B cell (primary cell): ENCODE results near the gene MAP3K4. TPM values are rescaled to one million over a fixed set of nuclear protein-coding genes. Genes with fewer than 3 reads are reported as not detected.
"Not testable (repeated sequence)": the region's sequence is repeated elsewhere in the genome, so short reads cannot be mapped to it uniquely, and the experiment has no call there.

Experiments used
- ATAC-seq: fragments of 200-7000 bp; cut with Tn5 transposase; one replicate; pipeline ENCODE4 v1.10.0; 2021; ENCODE audit warnings: low read depth, mild to moderate bottlenecking, moderate number of reproducible peaks, moderate library complexity
- CTCF ChIA-PET: fragments of 350-600 bp; sonication (Branson Sonifier 250); formaldehyde crosslinking; loops from one replicate; lab custom pipeline; 2021; ENCODE audit warnings: antibody characterized with exemption, inconsistent platforms; lab: Charles Lee
- POLR2A ChIA-PET: fragments of 350-600 bp; sonication (Branson Sonifier 250); formaldehyde crosslinking; loops from one replicate; lab custom pipeline; 2021; ENCODE audit warnings: antibody characterized with exemption; lab: Charles Lee
- DNase-seq: peaks from one replicate; pipeline ENCODE4 v3.0.0; 2013
- H2AFZ ChIP-seq: 2 replicates; pipeline ENCODE4 v1.6.1; 2012; ENCODE audit warnings: mild to moderate bottlenecking, low read depth, low read length; ENCODE audit not compliant: insufficient read depth, poor library complexity, severe bottlenecking
- H3K27ac ChIP-seq, 2 donors: 1 replicate in 1 of 2; 2 replicates in 1 of 2; pipeline ENCODE4 v1.5.1; 2012 to 2013; ENCODE audit warnings: low read length in 2 of 2, mild to moderate bottlenecking in 2 of 2, moderate library complexity in 1 of 2
- H3K27me3 ChIP-seq, 4 experiments: fragments of 200-600 bp in 1 of 4; sonication (generic) in 1 of 4; replicated peaks in 1 of 4; 1 replicate in 2 of 4; 2 replicates in 2 of 4; pipeline versions ENCODE4 v1.6.1 to v1.7.0; 2013 to 2016; ENCODE audit warnings: low read length in 3 of 4, mild to moderate bottlenecking in 2 of 4, mixed read lengths in 1 of 4, moderate library complexity in 1 of 4; ENCODE audit not compliant: insufficient read depth in 4 of 4, control insufficient read depth in 3 of 4; ENCODE audit errors: control extremely low read depth in 1 of 4
- H3K36me3 ChIP-seq, 2 experiments: replicated peaks in 1 of 2; 1 replicate in 1 of 2; 2 replicates in 1 of 2; pipeline versions ENCODE4 v1.6.1 to v1.7.1; 2013; ENCODE audit warnings: low read length in 1 of 2; ENCODE audit not compliant: insufficient read depth in 2 of 2, control insufficient read depth in 1 of 2; ENCODE audit errors: control extremely low read depth in 1 of 2, extremely low read depth in 1 of 2
- H3K4me1 ChIP-seq, 2 donors: fragments of 200-600 bp in 1 of 2; sonication (generic) in 1 of 2; 1 replicate in 1 of 2; 2 replicates in 1 of 2; pipeline versions ENCODE4 v1.5.1 to v1.6.1; 2013 to 2017; ENCODE audit warnings: low read length in 2 of 2; ENCODE audit not compliant: control insufficient read depth in 2 of 2, insufficient read depth in 2 of 2
- H3K4me2 ChIP-seq: replicated peaks from 2 replicates; pipeline ENCODE3; 2012; ENCODE audit warnings: mild to moderate bottlenecking, low read depth, low read length; ENCODE audit not compliant: poor library complexity, severe bottlenecking
- H3K4me3 ChIP-seq, 5 experiments: fragments of 200-600 bp in 1 of 5; sonication (generic) in 1 of 5; 1 replicate in 3 of 5; 2 replicates in 2 of 5; pipeline versions ENCODE4 v1.5.1 to v1.7.0; 2011 to 2016; ENCODE audit warnings: low read length in 4 of 5, mild to moderate bottlenecking in 4 of 5, low read depth in 2 of 5, control low read depth in 1 of 5, moderate library complexity in 1 of 5; ENCODE audit not compliant: insufficient read depth in 1 of 5; ENCODE audit errors: control extremely low read depth in 1 of 5, extremely low read depth in 1 of 5
- H3K79me2 ChIP-seq: fragments of 200-600 bp; sonication (generic); one replicate; pipeline ENCODE4 v1.6.0; 2016; ENCODE audit warnings: low read length; ENCODE audit not compliant: control insufficient read depth, insufficient read depth
- H3K9ac ChIP-seq: fragments of 200-600 bp; sonication (generic); 2 replicates; pipeline ENCODE4 v1.6.1; 2017; ENCODE audit warnings: mild to moderate bottlenecking, low read length, moderate library complexity
- H3K9me3 ChIP-seq, 3 donors: one replicate each; pipeline versions ENCODE4 v1.6.1 to v1.7.1; 2013; ENCODE audit warnings: low read length in 2 of 3; ENCODE audit not compliant: control insufficient read depth in 2 of 3, insufficient read depth in 1 of 3; ENCODE audit errors: control extremely low read depth in 1 of 3
- H4K20me1 ChIP-seq: 2 replicates; pipeline ENCODE4 v1.6.0; 2012; ENCODE audit warnings: mild to moderate bottlenecking, low read length; ENCODE audit not compliant: insufficient read depth, control insufficient read depth, poor library complexity, severe bottlenecking
- H3K27ac Mint-ChIP-seq: one replicate; pipeline ENCODE4 v1.8.0; 2021; ENCODE audit warnings: mixed read lengths
- H3K27me3 Mint-ChIP-seq: one replicate; pipeline ENCODE4 v1.8.0; 2021; ENCODE audit warnings: mixed read lengths
- H3K4me1 Mint-ChIP-seq: one replicate; pipeline ENCODE4 v1.8.0; 2021; ENCODE audit warnings: mixed read lengths
- H3K4me3 Mint-ChIP-seq: one replicate; pipeline ENCODE4 v1.8.0; 2021; ENCODE audit warnings: mixed read lengths
- H3K9me3 Mint-ChIP-seq: one replicate; pipeline ENCODE4 v1.8.0; 2022; ENCODE audit warnings: mixed read lengths; ENCODE audit not compliant: insufficient read depth
- EZH2 ChIP-seq: IDR thresholded peaks from 2 replicates; pipeline ENCODE4 v1.6.1; 2012; ENCODE audit warnings: borderline replicate concordance, low read depth, mild to moderate bottlenecking, moderate library complexity, low read length; ENCODE audit not compliant: insufficient read depth, poor library complexity, severe bottlenecking
- WGBS: methylation state at CpG from one replicate; pipeline ENCODE4 v1.1.5; 2013; ENCODE audit warnings: missing lambda C conversion rate; ENCODE audit not compliant: insufficient coverage; 5-methylcytosine and 5-hydroxymethylcytosine counted together
- intact Hi-C: fragments of 100-400 bp; cut with micrococcal nuclease; formaldehyde crosslinking; loops from one replicate; pipeline ENCODE4 v1.10.0; 2022
- polyA plus RNA-seq: library from polyadenylated mRNA; depleted of rRNA; stranded (reverse); fragments of >200 nt; gene quantifications from 2 replicates; pipeline ENCODE4 v1.2.3, GENCODE V29; 2012
- total RNA-seq, 2 donors: library from RNA; stranded (reverse); fragments of 120-200 nt in 1 of 2; gene quantifications; 1 replicate in 1 of 2; 2 replicates in 1 of 2; pipeline versions ENCODE4 v1.2.3 to v1.2.4, GENCODE V29; 2013 to 2022
- TF ChIP-seq, protein P1 (sequence below): fragments of 200-600 bp; IDR thresholded peaks from one replicate; pipeline ENCODE4 v1.8.0; 2022; ENCODE audit warnings: antibody characterized with exemption, mild to moderate bottlenecking

The MAP3K4 gene
- total and polyA plus RNA-seq, 2 donors (not counting 1 experiment from before 2014, with no cell fraction given), result 24.4 to 105 TPM

- intact Hi-C loops, result no loop called here
- no peak overlapping the region for H2AFZ ChIP-seq
- no peak for DNase-seq
- H3K36me3 ChIP-seq, result no peaks in the 10 kb centered on the region
- ChIA-PET POLR2A (no interaction called here), CTCF (no interaction called here)
- WGBS, result 73% methylated on average over 2 of the region's 4 CpGs
- no peaks in the 10 kb centered on the region for H4K20me1 ChIP-seq
- no peak overlapping the region for H3K27ac Mint-ChIP-seq
- H3K27me3 ChIP-seq, result peaks cover 0 to 6% (median 0%) of the 10 kb centered on the region in 4 experiments
- H3K9me3 ChIP-seq, result peaks cover 2 to 8% (median 4%) of the 10 kb centered on the region in 3 donors
- TF ChIP-seq, protein P1, sequence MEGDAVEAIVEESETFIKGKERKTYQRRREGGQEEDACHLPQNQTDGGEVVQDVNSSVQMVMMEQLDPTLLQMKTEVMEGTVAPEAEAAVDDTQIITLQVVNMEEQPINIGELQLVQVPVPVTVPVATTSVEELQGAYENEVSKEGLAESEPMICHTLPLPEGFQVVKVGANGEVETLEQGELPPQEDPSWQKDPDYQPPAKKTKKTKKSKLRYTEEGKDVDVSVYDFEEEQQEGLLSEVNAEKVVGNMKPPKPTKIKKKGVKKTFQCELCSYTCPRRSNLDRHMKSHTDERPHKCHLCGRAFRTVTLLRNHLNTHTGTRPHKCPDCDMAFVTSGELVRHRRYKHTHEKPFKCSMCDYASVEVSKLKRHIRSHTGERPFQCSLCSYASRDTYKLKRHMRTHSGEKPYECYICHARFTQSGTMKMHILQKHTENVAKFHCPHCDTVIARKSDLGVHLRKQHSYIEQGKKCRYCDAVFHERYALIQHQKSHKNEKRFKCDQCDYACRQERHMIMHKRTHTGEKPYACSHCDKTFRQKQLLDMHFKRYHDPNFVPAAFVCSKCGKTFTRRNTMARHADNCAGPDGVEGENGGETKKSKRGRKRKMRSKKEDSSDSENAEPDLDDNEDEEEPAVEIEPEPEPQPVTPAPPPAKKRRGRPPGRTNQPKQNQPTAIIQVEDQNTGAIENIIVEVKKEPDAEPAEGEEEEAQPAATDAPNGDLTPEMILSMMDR, result no peak
- TF ChIP-seq EZH2, result no peak
- no peaks in the 10 kb centered on the region for H3K4me1 ChIP-seq
- H3K4me3 Mint-ChIP-seq, result no peak overlapping the region
- H3K4me3 ChIP-seq, result no peak overlapping the region
- no peak overlapping the region for H3K27ac ChIP-seq
- peaks cover 27% of the 10 kb centered on the region for H3K27me3 Mint-ChIP-seq
- no peaks in the 10 kb centered on the region for H3K79me2 ChIP-seq
- peaks cover 5% of the 10 kb centered on the region for H3K9me3 Mint-ChIP-seq
- H3K4me2 ChIP-seq, result no peak overlapping the region
- no peak overlapping the region for H3K9ac ChIP-seq
- no peaks in the 10 kb centered on the region for H3K4me1 Mint-ChIP-seq
- ATAC-seq, result no peak
Observed at GRCh38 chr6:160978141-160978901, 13.2 kb upstream of the MAP3K4 start.

DNA sequence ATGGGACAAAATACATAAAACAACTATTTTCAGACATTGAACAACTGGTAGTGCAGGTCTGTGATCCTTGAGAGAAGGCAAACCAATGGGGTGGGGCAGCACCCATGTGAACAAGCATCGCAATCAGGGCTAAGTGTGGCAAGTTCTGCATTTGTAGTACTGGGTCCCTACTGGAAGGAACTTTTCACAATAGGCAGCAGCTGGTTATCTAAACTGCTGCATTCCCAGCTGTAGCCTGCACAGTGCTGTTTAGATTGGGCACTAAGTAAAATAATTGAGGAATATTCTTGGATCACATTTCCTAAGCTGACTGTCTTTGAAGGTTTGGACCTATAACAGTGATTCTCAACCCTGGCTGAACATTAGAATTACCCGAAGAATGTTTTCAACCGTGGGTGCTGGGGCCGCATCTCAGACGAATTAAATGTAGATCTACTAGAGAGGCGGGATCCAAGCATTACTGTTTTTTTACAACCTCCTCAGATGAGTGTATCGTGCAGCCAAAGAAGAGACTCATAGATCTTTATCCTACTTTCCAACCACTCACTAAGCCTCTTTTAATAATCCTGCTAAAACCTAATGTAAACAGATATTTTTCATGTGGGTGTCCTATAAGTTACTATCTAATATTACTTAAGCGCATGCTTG, 12.4 kb upstream of the MAP3K4 start:
- no peaks in the 10 kb centered on the region for H3K4me1 Mint-ChIP-seq
- Histone ChIP-seq H3K4me2 (no peak overlapping the region), H3K9me3 (peaks cover 2 to 15% (median 13%) of the 10 kb centered on the region in 3 donors), H3K9ac (no peak overlapping the region), H3K4me3 (no peak overlapping the region), H3K27ac (no peak overlapping the region), H3K79me2 (no peaks in the 10 kb centered on the region), H3K4me1 (no peaks in the 10 kb centered on the region), H3K36me3 (no peaks in the 10 kb centered on the region), H4K20me1 (no peaks in the 10 kb centered on the region), H3K27me3 (peaks cover 0 to 6% (median 0%) of the 10 kb centered on the region in 4 experiments), H2AFZ (no peak overlapping the region)
- DNase-seq (no peak), ATAC-seq (no peak)
- TF ChIP-seq, protein P1, result no peak
- TF ChIP-seq EZH2, result no peak
- ChIA-PET CTCF (no interaction called here), POLR2A (no interaction called here)
- intact Hi-C loops, result no loop called here
- peaks cover 10% of the 10 kb centered on the region for H3K9me3 Mint-ChIP-seq
- 89% methylated on average over 5 of the region's 8 CpGs for WGBS
- H3K27ac Mint-ChIP-seq, result no peak overlapping the region
- peaks cover 19% of the 10 kb centered on the region for H3K27me3 Mint-ChIP-seq
- H3K4me3 Mint-ChIP-seq, result no peak overlapping the region

DNA sequence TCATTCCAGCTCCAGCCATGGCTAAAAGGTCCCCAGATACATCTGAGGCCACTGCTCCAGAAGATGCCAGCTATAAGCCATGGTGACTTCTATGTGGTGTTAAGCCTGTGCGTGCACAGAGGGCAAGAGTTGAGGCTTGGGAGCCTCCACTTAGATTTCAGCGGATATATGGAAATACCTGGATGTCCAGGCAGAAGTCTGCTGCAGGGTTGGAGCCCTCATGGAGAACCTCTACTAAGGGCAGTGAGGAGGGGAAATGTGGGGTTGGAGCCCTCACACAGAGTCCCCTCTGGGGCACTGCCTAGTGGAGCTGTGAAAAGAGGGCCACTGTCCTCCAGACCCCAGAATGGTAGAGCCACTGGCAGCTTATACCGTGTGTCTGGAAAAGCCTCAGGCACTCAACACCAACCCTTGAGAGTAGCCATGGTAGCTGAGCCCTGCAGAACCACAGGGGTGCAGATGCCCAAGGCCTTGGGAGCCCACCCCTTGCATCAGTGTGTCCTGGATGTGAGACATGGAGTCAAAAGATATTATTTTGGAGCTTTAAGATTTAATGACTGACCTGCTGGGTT, 8.1 kb upstream of the MAP3K4 start:
- H3K4me3 Mint-ChIP-seq, intact Hi-C loops, H3K9ac ChIP-seq, H3K79me2 ChIP-seq, H3K4me1 ChIP-seq, ATAC-seq, CTCF ChIA-PET, POLR2A ChIA-PET, H3K27ac Mint-ChIP-seq, H4K20me1 ChIP-seq, H3K4me1 Mint-ChIP-seq, H3K27me3 ChIP-seq, H3K27ac ChIP-seq, H3K4me3 ChIP-seq, H3K4me2 ChIP-seq, H3K36me3 ChIP-seq, DNase-seq, H2AFZ ChIP-seq: not testable (repeated sequence)
- 92% methylated on average over 3 of the region's 3 CpGs for WGBS
- H3K27me3 Mint-ChIP-seq, result peaks cover 29% of the 10 kb centered on the region
- H3K9me3 Mint-ChIP-seq, result peaks cover 10% of the 10 kb centered on the region
- H3K9me3 ChIP-seq, result peaks cover 2 to 21% (median 15%) of the 10 kb centered on the region in 3 donors
